ENCODE data around the gene ATP2C2.

Gene ATP2C2

DNA sequence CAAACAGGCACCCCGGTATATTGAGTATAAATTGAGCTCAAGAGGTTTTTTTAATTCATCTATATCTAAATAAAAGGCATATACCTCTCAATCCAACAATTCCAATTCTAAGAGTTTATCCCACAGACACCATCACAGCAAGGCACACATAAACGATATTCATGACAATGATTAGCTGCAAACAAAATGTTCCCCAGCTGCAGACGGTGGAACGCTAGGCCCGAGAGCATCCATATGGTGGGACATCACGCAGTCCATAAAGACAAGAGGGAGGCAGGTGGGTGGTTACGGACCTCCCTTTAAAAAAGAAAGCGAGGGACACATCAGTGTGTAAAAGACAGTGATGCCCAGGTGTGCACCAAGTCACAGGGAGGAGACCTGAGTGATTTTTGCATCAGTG, 108.1 kb downstream of the ATP2C2 start:
- FAIRE-seq (no peak), DNase-seq (ENCODE audit: insufficient read length, low spot score) (no peak)
- TF ChIP-seq, protein P1, sequence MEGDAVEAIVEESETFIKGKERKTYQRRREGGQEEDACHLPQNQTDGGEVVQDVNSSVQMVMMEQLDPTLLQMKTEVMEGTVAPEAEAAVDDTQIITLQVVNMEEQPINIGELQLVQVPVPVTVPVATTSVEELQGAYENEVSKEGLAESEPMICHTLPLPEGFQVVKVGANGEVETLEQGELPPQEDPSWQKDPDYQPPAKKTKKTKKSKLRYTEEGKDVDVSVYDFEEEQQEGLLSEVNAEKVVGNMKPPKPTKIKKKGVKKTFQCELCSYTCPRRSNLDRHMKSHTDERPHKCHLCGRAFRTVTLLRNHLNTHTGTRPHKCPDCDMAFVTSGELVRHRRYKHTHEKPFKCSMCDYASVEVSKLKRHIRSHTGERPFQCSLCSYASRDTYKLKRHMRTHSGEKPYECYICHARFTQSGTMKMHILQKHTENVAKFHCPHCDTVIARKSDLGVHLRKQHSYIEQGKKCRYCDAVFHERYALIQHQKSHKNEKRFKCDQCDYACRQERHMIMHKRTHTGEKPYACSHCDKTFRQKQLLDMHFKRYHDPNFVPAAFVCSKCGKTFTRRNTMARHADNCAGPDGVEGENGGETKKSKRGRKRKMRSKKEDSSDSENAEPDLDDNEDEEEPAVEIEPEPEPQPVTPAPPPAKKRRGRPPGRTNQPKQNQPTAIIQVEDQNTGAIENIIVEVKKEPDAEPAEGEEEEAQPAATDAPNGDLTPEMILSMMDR (IDR thresholded peaks at IDR 0.05; ENCODE audit: insufficient read depth, missing control alignments), result no peak

- TF ChIP-seq, protein P1 (IDR thresholded peaks at IDR 0.05; ENCODE audit: insufficient read depth, missing control alignments), result no peak
- DNase-seq (ENCODE audit: insufficient read length, low spot score) (no peak), FAIRE-seq (no peak)
These were observed 109.3 kb downstream of the ATP2C2 start for GRCh38 chr16:84477661-84478060.

DNA sequence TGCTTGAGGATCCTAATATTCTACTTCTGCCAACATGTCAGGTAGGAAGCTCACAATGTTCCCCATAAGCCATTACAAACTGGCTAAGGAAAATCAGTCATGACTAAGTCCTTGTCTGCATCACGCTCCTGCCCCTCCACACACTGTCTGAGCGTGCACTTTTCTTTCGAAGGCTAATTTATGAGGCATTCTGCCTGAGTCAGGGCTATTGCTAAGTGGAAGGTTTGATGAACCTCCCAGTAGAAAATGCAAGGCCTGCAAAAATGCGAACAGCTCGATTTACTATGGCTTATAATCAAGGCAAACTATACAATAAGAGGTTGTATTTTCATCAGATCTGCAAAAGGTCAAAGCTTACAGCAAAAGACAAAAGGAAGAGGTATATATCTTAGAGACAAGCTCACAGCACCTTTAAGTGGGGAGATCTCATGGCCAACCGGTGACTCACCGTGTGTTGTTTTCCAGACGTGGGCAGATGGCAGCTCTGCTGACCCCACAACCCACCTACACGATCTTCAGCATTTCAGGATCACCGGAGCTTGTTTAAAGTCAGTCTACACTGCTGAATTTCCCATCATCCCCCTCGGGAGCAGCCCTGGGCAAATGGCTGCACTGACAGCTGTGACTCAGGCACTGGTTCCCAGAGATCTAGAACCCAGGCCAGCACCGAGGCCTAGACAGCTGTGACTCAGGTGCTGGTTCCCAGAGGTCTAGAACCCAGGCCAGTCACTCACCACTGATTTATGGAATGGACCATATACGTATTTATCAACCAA, 110.0 kb downstream of the ATP2C2 start:
- FAIRE-seq, result no peak
- TF ChIP-seq, protein P1 (IDR thresholded peaks at IDR 0.05; ENCODE audit: insufficient read depth, missing control alignments), result no peak
- DNase-seq (ENCODE audit: insufficient read length, low spot score), result no peak

GRCh38 chr16:84479716-84480450, 111.5 kb downstream of the ATP2C2 start:
- TF ChIP-seq, protein P1 (IDR thresholded peaks at IDR 0.05; ENCODE audit: insufficient read depth, missing control alignments), result no peak
- FAIRE-seq, result no peak
- no peak for DNase-seq (ENCODE audit: insufficient read length, low spot score)

- no peak for FAIRE-seq
- TF ChIP-seq, protein P1 (IDR thresholded peaks at IDR 0.05; ENCODE audit: insufficient read depth, missing control alignments), result no peak
- DNase-seq (ENCODE audit: insufficient read length, low spot score), result no peak
These were observed 112.9 kb downstream of the ATP2C2 start for GRCh38 chr16:84481051-84481735.

GRCh38 chr16:84482001-84482891, 113.9 kb downstream of the ATP2C2 start:
- DNase-seq (ENCODE audit: insufficient read length, low spot score) (no peak), FAIRE-seq (no peak)
- TF ChIP-seq, protein P1 (IDR thresholded peaks at IDR 0.05; ENCODE audit: insufficient read depth, missing control alignments), result no peak

Measured in D721Med (cell line).